Measurements from ENCODE around the gene DIDO1.

- TF ChIP-seq CTCF (conservative IDR thresholded peaks at IDR 0.05; ENCODE audit: low read depth, low read length) = no peak
- TF ChIP-seq EZH2 (IDR thresholded peaks at IDR 0.05; ENCODE audit: low read length, unreplicated experiment) = no peak
- TF ChIP-seq EZH2phosphoT487 (IDR thresholded peaks at IDR 0.05; ENCODE audit: borderline replicate concordance, low read length) = no peak
Measured at GRCh38 chr20:62872184-62872847, 54.0 kb downstream of the DIDO1 start.

All from PC-3 (cell line).